Vagina (tissue), 2 donors: ENCODE results near the gene DHX8.

ENCODE experiments used
- CTCF ChIP-seq, 3 experiments: fragments of 450-650 bp in 2 of 3; fragments of 200-600 bp in 1 of 3; sonication (generic) in 1 of 3; IDR thresholded peaks; one replicate each; pipeline ENCODE4 v1.5.1; 2017 to 2019; ENCODE audit warnings: antibody characterized with exemption in 3 of 3, mild to moderate bottlenecking in 2 of 3, moderate library complexity in 2 of 3
- POLR2AphosphoS5 ChIP-seq, 2 donors: sonication (generic); formaldehyde crosslinking; IDR thresholded peaks; one replicate each; pipeline ENCODE4 v1.9.0; 2017; ENCODE audit warnings: antibody characterized with exemption in 2 of 2, mild to moderate bottlenecking in 2 of 2, low read depth in 1 of 2; ENCODE audit not compliant: insufficient read depth in 1 of 2

GRCh38 chr17:43490621-43491020 is 6.8 kb downstream of the DHX8 start:
- TF ChIP-seq CTCF (IDR thresholded peaks at IDR 0.05), result no peak
- no peak for TF ChIP-seq POLR2AphosphoS5 (IDR thresholded peaks at IDR 0.05; ENCODE audit: insufficient read depth in 1 of 2, low read depth in 1 of 2)
